Nephron progenitor cell (in vitro differentiated cells): Measurements from ENCODE around the gene ZNF280D.

ENCODE experiments used
- DNase-seq: peaks from one replicate; pipeline ENCODE4 v3.0.0; 2021
- H3K27ac Mint-ChIP-seq: 2 replicates; pipeline ENCODE4 v1.8.0; 2021; ENCODE audit warnings: mild to moderate bottlenecking, moderate library complexity, mixed read lengths
- H3K27me3 Mint-ChIP-seq: 2 replicates; pipeline ENCODE4 v1.8.0; 2021; ENCODE audit warnings: mild to moderate bottlenecking, low read depth, mixed read lengths; ENCODE audit not compliant: poor library complexity
- H3K36me3 Mint-ChIP-seq: 2 replicates; pipeline ENCODE4 v1.8.0; 2021; ENCODE audit warnings: low read depth, mixed read lengths
- H3K4me1 Mint-ChIP-seq: 2 replicates; pipeline ENCODE4 v1.8.0; 2021; ENCODE audit warnings: mixed read lengths
- H3K4me3 Mint-ChIP-seq: 2 replicates; pipeline ENCODE4 v1.8.0; 2021; ENCODE audit warnings: mild to moderate bottlenecking, moderate library complexity, mixed read lengths
- H3K9me3 Mint-ChIP-seq: 2 replicates; pipeline ENCODE4 v1.8.0; 2021; ENCODE audit warnings: mild to moderate bottlenecking, moderate library complexity, mixed read lengths
- CTCF ChIP-seq: fragments of 200-600 bp; sonication (generic); IDR thresholded peaks from 2 replicates; pipeline ENCODE4 v1.5.0; 2021; ENCODE audit warnings: antibody characterized with exemption

ZNF280D gene

GRCh38 chr15:56757875-56758274, 24.6 kb upstream of the ZNF280D start:
- Mint-ChIP-seq H3K27me3 (peaks cover 6% of the 10 kb centered on the region), H3K27ac (no peak overlapping the region), H3K4me1 (no peaks in the 10 kb centered on the region), H3K4me3 (no peak overlapping the region), H3K36me3 (no peaks in the 10 kb centered on the region), H3K9me3 (no peaks in the 10 kb centered on the region)
- DNase-seq: no peak
- TF ChIP-seq CTCF: no peak

- Mint-ChIP-seq H3K36me3 (no peaks in the 10 kb centered on the region), H3K4me3 (no peak overlapping the region), H3K27me3 (peaks cover 3% of the 10 kb centered on the region), H3K4me1 (no peaks in the 10 kb centered on the region), H3K27ac (no peak overlapping the region), H3K9me3 (no peaks in the 10 kb centered on the region)
- no peak for DNase-seq
- TF ChIP-seq CTCF: no peak
Observed at GRCh38 chr15:56754772-56755370, 21.6 kb upstream of the ZNF280D start.

DNA sequence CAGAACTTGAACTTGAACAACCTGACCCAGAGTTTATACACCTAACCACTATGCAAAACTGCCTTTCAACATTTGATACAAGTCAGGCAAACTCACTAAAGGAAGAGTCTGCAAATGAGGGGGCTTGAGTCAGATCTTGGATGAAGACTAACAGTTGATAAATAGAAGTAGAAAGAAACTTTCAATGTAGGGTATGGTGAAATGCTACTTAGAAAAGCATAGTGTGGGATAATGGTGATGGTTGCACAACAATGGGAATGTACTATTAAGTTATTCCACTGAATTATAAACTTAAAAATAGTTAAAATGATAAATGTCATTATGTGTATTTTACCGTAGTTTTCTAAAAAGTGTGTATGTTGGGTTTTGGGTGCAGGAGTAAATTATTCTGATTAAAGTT, 19.7 kb upstream of the ZNF280D start:
- DNase-seq: no peak
- no peaks in the 10 kb centered on the region for H3K9me3 Mint-ChIP-seq
- no peaks in the 10 kb centered on the region for H3K36me3 Mint-ChIP-seq
- H3K4me3 Mint-ChIP-seq: no peak overlapping the region
- no peaks in the 10 kb centered on the region for H3K4me1 Mint-ChIP-seq
- H3K27me3 Mint-ChIP-seq: peaks cover 3% of the 10 kb centered on the region
- no peak overlapping the region for H3K27ac Mint-ChIP-seq
- TF ChIP-seq CTCF: no peak

DNA sequence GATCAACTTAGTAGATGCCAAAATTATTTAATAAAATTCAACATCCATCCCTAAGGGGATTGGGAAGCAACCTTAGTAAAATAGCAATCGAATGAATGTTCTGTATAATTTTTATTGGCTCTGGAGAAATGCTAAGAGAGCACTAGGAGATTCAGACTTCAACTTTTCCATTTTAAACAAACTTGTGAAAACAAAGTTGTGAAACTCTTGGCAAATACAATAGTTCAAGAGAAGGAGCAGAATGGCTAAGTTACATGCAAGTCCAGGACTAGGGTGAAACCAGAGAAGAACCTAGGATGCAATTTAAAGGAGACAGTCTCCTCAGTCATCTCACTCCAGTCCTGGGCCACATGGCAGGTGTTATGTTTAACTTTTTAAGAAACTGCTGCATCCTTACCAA, 16.7 kb upstream of the ZNF280D start:
- no peaks in the 10 kb centered on the region for H3K4me1 Mint-ChIP-seq
- H3K36me3 Mint-ChIP-seq: no peaks in the 10 kb centered on the region
- TF ChIP-seq CTCF: no peak
- no peak overlapping the region for H3K27ac Mint-ChIP-seq
- H3K4me3 Mint-ChIP-seq: no peak overlapping the region
- H3K9me3 Mint-ChIP-seq: no peaks in the 10 kb centered on the region
- no peak for DNase-seq
- peaks cover 3% of the 10 kb centered on the region for H3K27me3 Mint-ChIP-seq

DNA sequence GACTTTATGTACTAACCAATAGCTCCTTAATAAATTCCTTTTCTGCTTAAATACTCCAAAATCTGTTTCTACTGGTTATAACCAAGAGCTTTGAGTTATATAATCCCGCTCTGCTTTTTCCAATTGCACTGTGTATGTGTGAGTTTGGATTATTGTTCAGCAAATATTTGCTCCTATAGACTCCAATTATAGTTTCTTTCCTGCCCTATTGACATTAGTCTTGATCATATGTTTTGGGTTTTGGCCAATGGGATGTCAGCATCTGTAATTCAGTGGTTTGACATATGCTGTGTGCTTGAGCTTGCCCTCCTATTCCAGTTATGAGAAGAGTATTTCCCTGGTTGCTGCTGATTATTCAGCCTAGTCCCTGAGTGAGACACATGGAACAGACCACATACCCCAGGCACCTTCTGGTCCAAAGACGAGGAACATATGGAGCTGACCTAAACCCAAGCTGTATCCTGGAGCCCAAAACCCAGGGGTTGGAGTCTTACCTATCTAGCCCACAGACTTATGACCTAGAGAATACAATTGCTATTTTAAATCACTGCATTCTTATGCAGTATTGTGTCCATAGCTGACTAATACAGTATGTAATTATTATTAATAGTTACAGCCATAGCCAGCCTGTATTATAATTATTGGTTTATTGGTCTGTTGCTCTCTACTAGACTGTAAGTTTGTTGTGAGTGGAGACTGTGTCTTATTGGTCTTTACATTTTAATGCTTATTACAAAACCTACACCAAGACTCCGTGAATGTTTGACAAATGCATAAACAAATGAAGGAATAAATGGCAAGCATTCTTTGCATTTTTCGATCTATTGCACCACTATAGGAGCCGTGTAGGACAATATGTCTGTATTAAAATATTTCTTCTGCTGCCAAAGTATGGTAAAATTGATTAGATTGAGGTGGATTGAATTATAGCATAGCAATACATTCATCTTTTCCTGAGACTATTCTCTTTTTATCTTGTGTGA, 11.7 kb upstream of the ZNF280D start:
- H3K27me3 Mint-ChIP-seq: peaks cover 6% of the 10 kb centered on the region
- H3K36me3 Mint-ChIP-seq: peaks cover 4% of the 10 kb centered on the region
- no peak for DNase-seq
- H3K27ac Mint-ChIP-seq: no peak overlapping the region
- H3K4me1 Mint-ChIP-seq: no peaks in the 10 kb centered on the region
- no peak overlapping the region for H3K4me3 Mint-ChIP-seq
- no peak for TF ChIP-seq CTCF
- peaks cover 4% of the 10 kb centered on the region for H3K9me3 Mint-ChIP-seq
